A673 (cell line): ENCODE measurements around the gene METTL14. TPM values are rescaled to one million over a fixed set of nuclear protein-coding genes. Genes with fewer than 3 reads are reported as not detected.

ENCODE experiments used
- BruUV-seq: library from RNA; stranded (reverse); fragments of 400-500 nt; replicated peaks from 2 replicates; lab custom pipeline; 2021; lab: Mats Ljungman, UMichigan
- CTCF ChIA-PET: fragments of 300-600 bp; sonication (Branson Sonifier 250); formaldehyde crosslinking; loops from one replicate; lab custom pipeline; 2022; ENCODE audit warnings: antibody characterized with exemption; lab: Charles Lee
- POLR2A ChIA-PET: fragments of 300-600 bp; sonication (Branson Sonifier 250); formaldehyde crosslinking; loops from one replicate; lab custom pipeline; 2022; ENCODE audit warnings: antibody characterized with exemption; ENCODE audit not compliant: low non-redundant PET; lab: Charles Lee
- DNase-seq: peaks from one replicate; pipeline ENCODE4 v3.0.0-alpha.2; 2015; ENCODE audit warnings: low spot score
- H3K27ac ChIP-seq: fragments of 200-600 bp; sonication (generic); 2 replicates; pipeline ENCODE4 v1.5.1; 2016; ENCODE audit warnings: mixed run types, low read depth, mild to moderate bottlenecking, mixed read lengths, antibody characterized with exemption, low read length; ENCODE audit not compliant: poor library complexity, severe bottlenecking
- H3K27me3 ChIP-seq: fragments of 200-600 bp; sonication (generic); replicated peaks from 2 replicates; pipeline ENCODE4 v1.6.1; 2017; ENCODE audit warnings: mixed run types, low read depth, mild to moderate bottlenecking, mixed read lengths, antibody characterized with exemption, low read length; ENCODE audit not compliant: insufficient read depth, poor library complexity
- H3K36me3 ChIP-seq: fragments of 200-600 bp; sonication (generic); 2 replicates; pipeline ENCODE4 v1.6.1; 2016; ENCODE audit warnings: mixed run types, mild to moderate bottlenecking, mixed read lengths, antibody characterized with exemption, low read length; ENCODE audit not compliant: insufficient read depth, poor library complexity, severe bottlenecking
- H3K4me1 ChIP-seq: fragments of 200-600 bp; sonication (generic); 2 replicates; pipeline ENCODE4 v1.6.1; 2017; ENCODE audit warnings: mixed run types, mild to moderate bottlenecking, mixed read lengths, antibody characterized with exemption, low read length; ENCODE audit not compliant: insufficient read depth, poor library complexity, severe bottlenecking
- H3K4me3 ChIP-seq: fragments of 200-600 bp; sonication (generic); 2 replicates; pipeline ENCODE4 v1.5.1; 2016; ENCODE audit warnings: low read depth, mixed run types, mild to moderate bottlenecking, mixed read lengths, low read length; ENCODE audit not compliant: poor library complexity, severe bottlenecking
- H3K9me3 ChIP-seq: fragments of 200-600 bp; sonication (generic); 2 replicates; pipeline ENCODE4 v1.6.1; 2016; ENCODE audit warnings: mixed run types, low read depth, mild to moderate bottlenecking, mixed read lengths, antibody characterized with exemption, low read length; ENCODE audit not compliant: poor library complexity, severe bottlenecking
- EZH2 ChIP-seq: fragments of 200-600 bp; sonication (generic); IDR thresholded peaks from 2 replicates; pipeline ENCODE4 v1.6.1; 2017; ENCODE audit warnings: borderline replicate concordance, low read depth, mild to moderate bottlenecking, mixed read lengths, antibody characterized with exemption, low read length; ENCODE audit not compliant: poor library complexity, severe bottlenecking
- intact Hi-C: fragments of 100-400 bp; cut with micrococcal nuclease; formaldehyde crosslinking; loops from one replicate; pipeline ENCODE4 v1.10.0; 2022; ENCODE audit not compliant: unreplicated experiment
- total RNA-seq: library from RNA; stranded (reverse); gene quantifications from 2 replicates; pipeline ENCODE4 v1.2.3, GENCODE V29; 2021
- TF ChIP-seq, protein P1 (sequence below): fragments of 300-800, 200-600 bp; sonication (generic); conservative IDR thresholded peaks from 2 replicates; pipeline ENCODE4 v1.5.1; 2017; ENCODE audit warnings: low read depth, mild to moderate bottlenecking, antibody characterized with exemption, low read length, moderate library complexity, mixed read lengths

METTL14 gene
- total RNA-seq, 1 experiment from 2014 or later, result 57.6 TPM

- DNase-seq, result no peak
- Histone ChIP-seq H3K27me3 (no peaks in the 10 kb centered on the region), H3K4me1 (no peaks in the 10 kb centered on the region), H3K9me3 (no peaks in the 10 kb centered on the region), H3K27ac (no peak overlapping the region), H3K36me3 (peaks cover 17% of the 10 kb centered on the region), H3K4me3 (no peak overlapping the region)
- ChIA-PET POLR2A (no interaction called here), CTCF (no interaction called here)
- no TSS peak for BruUV-seq
- intact Hi-C loops, result no loop called here
- TF ChIP-seq EZH2, result no peak
- TF ChIP-seq, protein P1, sequence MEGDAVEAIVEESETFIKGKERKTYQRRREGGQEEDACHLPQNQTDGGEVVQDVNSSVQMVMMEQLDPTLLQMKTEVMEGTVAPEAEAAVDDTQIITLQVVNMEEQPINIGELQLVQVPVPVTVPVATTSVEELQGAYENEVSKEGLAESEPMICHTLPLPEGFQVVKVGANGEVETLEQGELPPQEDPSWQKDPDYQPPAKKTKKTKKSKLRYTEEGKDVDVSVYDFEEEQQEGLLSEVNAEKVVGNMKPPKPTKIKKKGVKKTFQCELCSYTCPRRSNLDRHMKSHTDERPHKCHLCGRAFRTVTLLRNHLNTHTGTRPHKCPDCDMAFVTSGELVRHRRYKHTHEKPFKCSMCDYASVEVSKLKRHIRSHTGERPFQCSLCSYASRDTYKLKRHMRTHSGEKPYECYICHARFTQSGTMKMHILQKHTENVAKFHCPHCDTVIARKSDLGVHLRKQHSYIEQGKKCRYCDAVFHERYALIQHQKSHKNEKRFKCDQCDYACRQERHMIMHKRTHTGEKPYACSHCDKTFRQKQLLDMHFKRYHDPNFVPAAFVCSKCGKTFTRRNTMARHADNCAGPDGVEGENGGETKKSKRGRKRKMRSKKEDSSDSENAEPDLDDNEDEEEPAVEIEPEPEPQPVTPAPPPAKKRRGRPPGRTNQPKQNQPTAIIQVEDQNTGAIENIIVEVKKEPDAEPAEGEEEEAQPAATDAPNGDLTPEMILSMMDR, result no peak
Observed at GRCh38 chr4:118734491-118735205, 49.5 kb downstream of the METTL14 start.

GRCh38 chr4:118736900-118737299 is 51.7 kb downstream of the METTL14 start:
- Histone ChIP-seq H3K4me3 (no peak overlapping the region), H3K27ac (no peak overlapping the region), H3K27me3 (no peaks in the 10 kb centered on the region), H3K4me1 (no peaks in the 10 kb centered on the region), H3K36me3 (peaks cover 24% of the 10 kb centered on the region), H3K9me3 (no peaks in the 10 kb centered on the region)
- CTCF ChIA-PET, result no interaction called here
- TF ChIP-seq EZH2, result no peak
- TF ChIP-seq, protein P1, result no peak
- intact Hi-C loops, result no loop called here
- no peak for DNase-seq
- BruUV-seq, result no TSS peak
- POLR2A ChIA-PET, result no interaction called here

GRCh38 chr4:118738090-118738489 is 52.9 kb downstream of the METTL14 start:
- Histone ChIP-seq H3K27me3 (no peaks in the 10 kb centered on the region), H3K27ac (no peak overlapping the region), H3K4me3 (no peak overlapping the region), H3K36me3 (peaks cover 24% of the 10 kb centered on the region), H3K4me1 (no peaks in the 10 kb centered on the region), H3K9me3 (no peaks in the 10 kb centered on the region)
- BruUV-seq, result no TSS peak
- no peak for DNase-seq
- ChIA-PET POLR2A (no interaction called here), CTCF (interaction anchor here (0.6 kb wide), 1 partner anchor 1974 kb away, joined by 3 read pairs; no protein-coding TSS in a partner anchor)
- TF ChIP-seq, protein P1, result no peak
- no peak for TF ChIP-seq EZH2
- intact Hi-C loops, result no loop called here
